Measurements from ENCODE around the gene CYGB. TPM values are rescaled to one million over a fixed set of nuclear protein-coding genes. Genes with fewer than 3 reads are reported as not detected.

CYGB gene
- total and polyA plus RNA-seq, 2 of the 13 experiments (the other 11 are each of a cell fraction or from before 2014, with no cell fraction given): 18.9 to 27.1 TPM

DNA sequence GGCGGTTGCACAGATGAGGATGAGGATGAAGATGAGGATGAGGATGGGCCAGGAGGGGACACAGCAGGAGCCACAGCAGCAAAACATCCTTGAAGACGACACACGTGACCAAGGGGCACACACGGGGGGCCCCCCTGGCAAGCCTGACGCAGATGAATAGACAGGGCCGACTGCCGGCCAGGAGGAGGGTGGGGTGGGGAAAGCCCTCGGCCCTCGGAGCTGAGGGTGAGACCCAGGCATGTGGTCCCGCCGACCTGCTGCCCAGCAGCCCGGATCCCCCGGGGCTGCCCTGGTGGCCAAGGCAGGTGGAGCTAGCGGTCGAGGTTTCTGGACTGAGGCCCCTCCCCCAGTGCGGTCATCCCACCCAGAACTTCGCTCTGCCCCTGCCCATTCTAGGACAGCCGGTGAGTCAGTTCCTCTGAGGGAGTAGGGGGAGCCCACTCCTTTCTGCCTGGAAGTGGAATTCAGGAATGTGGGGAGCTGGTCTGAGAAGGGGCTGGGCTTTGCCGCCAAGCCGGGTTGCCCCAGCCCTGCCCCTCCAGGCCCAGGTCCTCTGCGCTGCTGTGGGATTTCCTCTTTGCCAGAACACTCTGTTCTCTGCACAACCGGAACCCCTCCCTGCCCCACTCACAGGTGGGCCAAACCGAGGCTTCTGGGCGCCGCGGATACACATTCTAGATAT is 9.9 kb downstream of the CYGB start (continued):
- TF ChIP-seq, protein P1, sequence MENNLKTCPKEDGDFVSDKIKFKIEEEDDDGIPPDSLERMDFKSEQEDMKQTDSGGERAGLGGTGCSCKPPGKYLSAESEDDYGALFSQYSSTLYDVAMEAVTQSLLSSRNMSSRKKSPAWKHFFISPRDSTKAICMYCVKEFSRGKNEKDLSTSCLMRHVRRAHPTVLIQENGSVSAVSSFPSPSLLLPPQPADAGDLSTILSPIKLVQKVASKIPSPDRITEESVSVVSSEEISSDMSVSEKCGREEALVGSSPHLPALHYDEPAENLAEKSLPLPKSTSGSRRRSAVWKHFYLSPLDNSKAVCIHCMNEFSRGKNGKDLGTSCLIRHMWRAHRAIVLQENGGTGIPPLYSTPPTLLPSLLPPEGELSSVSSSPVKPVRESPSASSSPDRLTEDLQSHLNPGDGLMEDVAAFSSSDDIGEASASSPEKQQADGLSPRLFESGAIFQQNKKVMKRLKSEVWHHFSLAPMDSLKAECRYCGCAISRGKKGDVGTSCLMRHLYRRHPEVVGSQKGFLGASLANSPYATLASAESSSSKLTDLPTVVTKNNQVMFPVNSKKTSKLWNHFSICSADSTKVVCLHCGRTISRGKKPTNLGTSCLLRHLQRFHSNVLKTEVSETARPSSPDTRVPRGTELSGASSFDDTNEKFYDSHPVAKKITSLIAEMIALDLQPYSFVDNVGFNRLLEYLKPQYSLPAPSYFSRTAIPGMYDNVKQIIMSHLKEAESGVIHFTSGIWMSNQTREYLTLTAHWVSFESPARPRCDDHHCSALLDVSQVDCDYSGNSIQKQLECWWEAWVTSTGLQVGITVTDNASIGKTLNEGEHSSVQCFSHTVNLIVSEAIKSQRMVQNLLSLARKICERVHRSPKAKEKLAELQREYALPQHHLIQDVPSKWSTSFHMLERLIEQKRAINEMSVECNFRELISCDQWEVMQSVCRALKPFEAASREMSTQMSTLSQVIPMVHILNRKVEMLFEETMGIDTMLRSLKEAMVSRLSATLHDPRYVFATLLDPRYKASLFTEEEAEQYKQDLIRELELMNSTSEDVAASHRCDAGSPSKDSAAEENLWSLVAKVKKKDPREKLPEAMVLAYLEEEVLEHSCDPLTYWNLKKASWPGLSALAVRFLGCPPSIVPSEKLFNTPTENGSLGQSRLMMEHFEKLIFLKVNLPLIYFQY (CRISPR knock-in tag; IDR thresholded peaks at IDR 0.05; ENCODE audit: borderline replicate concordance): no peak
- no peak for TF ChIP-seq ZNF572 (CRISPR knock-in tag; IDR thresholded peaks at IDR 0.05)
- TF ChIP-seq ZBTB1 (CRISPR knock-in tag; IDR thresholded peaks at IDR 0.05; ENCODE audit: borderline replicate concordance): no peak
- TF ChIP-seq, protein P2, sequence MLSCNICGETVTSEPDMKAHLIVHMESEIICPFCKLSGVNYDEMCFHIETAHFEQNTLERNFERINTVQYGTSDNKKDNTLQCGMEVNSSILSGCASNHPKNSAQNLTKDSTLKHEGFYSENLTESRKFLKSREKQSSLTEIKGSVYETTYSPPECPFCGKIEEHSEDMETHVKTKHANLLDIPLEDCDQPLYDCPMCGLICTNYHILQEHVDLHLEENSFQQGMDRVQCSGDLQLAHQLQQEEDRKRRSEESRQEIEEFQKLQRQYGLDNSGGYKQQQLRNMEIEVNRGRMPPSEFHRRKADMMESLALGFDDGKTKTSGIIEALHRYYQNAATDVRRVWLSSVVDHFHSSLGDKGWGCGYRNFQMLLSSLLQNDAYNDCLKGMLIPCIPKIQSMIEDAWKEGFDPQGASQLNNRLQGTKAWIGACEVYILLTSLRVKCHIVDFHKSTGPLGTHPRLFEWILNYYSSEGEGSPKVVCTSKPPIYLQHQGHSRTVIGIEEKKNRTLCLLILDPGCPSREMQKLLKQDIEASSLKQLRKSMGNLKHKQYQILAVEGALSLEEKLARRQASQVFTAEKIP (CRISPR knock-in tag; IDR thresholded peaks at IDR 0.05; ENCODE audit: borderline replicate concordance): no peak
- peak; percentile 70; the same call in 1 of the 2 replicates for TF ChIP-seq NFKB2 (CRISPR knock-in tag; IDR thresholded peaks at IDR 0.05; ENCODE audit: borderline replicate concordance)
- TF ChIP-seq HNF4G (IDR thresholded peaks at IDR 0.05; ENCODE audit: borderline replicate concordance, low read depth, low read length): no peak
- no peak for TF ChIP-seq HNF4G (CRISPR knock-in tag; IDR thresholded peaks at IDR 0.05; ENCODE audit: borderline replicate concordance, low read depth)
- TF ChIP-seq ETV6 (CRISPR knock-in tag; conservative IDR thresholded peaks at IDR 0.05): no peak
- TF ChIP-seq, protein P3, sequence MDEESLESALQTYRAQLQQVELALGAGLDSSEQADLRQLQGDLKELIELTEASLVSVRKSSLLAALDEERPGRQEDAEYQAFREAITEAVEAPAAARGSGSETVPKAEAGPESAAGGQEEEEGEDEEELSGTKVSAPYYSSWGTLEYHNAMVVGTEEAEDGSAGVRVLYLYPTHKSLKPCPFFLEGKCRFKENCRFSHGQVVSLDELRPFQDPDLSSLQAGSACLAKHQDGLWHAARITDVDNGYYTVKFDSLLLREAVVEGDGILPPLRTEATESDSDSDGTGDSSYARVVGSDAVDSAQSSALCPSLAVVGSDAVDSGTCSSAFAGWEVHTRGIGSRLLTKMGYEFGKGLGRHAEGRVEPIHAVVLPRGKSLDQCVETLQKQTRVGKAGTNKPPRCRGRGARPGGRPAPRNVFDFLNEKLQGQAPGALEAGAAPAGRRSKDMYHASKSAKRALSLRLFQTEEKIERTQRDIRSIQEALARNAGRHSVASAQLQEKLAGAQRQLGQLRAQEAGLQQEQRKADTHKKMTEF (CRISPR knock-in tag; IDR thresholded peaks at IDR 0.05): peak; percentile 49
- TF ChIP-seq, protein P4, sequence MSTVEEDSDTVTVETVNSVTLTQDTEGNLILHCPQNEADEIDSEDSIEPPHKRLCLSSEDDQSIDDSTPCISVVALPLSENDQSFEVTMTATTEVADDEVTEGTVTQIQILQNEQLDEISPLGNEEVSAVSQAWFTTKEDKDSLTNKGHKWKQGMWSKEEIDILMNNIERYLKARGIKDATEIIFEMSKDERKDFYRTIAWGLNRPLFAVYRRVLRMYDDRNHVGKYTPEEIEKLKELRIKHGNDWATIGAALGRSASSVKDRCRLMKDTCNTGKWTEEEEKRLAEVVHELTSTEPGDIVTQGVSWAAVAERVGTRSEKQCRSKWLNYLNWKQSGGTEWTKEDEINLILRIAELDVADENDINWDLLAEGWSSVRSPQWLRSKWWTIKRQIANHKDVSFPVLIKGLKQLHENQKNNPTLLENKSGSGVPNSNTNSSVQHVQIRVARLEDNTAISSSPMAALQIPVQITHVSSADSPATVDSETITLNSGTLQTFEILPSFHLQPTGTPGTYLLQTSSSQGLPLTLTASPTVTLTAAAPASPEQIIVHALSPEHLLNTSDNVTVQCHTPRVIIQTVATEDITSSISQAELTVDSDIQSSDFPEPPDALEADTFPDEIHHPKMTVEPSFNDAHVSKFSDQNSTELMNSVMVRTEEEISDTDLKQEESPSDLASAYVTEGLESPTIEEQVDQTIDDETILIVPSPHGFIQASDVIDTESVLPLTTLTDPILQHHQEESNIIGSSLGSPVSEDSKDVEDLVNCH (CRISPR knock-in tag; IDR thresholded peaks at IDR 0.05): no peak
- 0 out of 2 replicates have a peak, but pooled peaks have one; percentile 16 for TF ChIP-seq FOXA3 (CRISPR knock-in tag; IDR thresholded peaks at IDR 0.05)
- TF ChIP-seq NFIB (CRISPR knock-in tag; IDR thresholded peaks at IDR 0.05; ENCODE audit: borderline replicate concordance): no peak
- TF ChIP-seq PTBP1 (IDR thresholded peaks at IDR 0.05; ENCODE audit: low read depth, low read length, poor library complexity, severe bottlenecking): no peak
- no peak for TF ChIP-seq ZNF343 (CRISPR knock-in tag; IDR thresholded peaks at IDR 0.05)
- TF ChIP-seq CHD2 (IDR thresholded peaks at IDR 0.05; ENCODE audit: low read depth, low read length): no peak
- TF ChIP-seq, protein P5, sequence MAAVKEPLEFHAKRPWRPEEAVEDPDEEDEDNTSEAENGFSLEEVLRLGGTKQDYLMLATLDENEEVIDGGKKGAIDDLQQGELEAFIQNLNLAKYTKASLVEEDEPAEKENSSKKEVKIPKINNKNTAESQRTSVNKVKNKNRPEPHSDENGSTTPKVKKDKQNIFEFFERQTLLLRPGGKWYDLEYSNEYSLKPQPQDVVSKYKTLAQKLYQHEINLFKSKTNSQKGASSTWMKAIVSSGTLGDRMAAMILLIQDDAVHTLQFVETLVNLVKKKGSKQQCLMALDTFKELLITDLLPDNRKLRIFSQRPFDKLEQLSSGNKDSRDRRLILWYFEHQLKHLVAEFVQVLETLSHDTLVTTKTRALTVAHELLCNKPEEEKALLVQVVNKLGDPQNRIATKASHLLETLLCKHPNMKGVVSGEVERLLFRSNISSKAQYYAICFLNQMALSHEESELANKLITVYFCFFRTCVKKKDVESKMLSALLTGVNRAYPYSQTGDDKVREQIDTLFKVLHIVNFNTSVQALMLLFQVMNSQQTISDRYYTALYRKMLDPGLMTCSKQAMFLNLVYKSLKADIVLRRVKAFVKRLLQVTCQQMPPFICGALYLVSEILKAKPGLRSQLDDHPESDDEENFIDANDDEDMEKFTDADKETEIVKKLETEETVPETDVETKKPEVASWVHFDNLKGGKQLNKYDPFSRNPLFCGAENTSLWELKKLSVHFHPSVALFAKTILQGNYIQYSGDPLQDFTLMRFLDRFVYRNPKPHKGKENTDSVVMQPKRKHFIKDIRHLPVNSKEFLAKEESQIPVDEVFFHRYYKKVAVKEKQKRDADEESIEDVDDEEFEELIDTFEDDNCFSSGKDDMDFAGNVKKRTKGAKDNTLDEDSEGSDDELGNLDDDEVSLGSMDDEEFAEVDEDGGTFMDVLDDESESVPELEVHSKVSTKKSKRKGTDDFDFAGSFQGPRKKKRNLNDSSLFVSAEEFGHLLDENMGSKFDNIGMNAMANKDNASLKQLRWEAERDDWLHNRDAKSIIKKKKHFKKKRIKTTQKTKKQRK (IDR thresholded peaks at IDR 0.05; ENCODE audit: low read length): no peak
